Mesenchymal stem cell (in vitro differentiated cells and primary cell): ENCODE data around the gene PRKD1.

Source experiments
- DNase-seq: peaks from one replicate; pipeline ENCODE4 v3.0.0-alpha.2; 2013
- H2AFZ ChIP-seq: one replicate; pipeline ENCODE4 v1.6.1; 2013; ENCODE audit warnings: low read depth, mild to moderate bottlenecking, control low read depth, inconsistent platforms, low read length, moderate library complexity
- H2AK5ac ChIP-seq: 2 replicates; pipeline ENCODE4 v1.6.1; 2013; ENCODE audit warnings: low read length, moderate library complexity, mild to moderate bottlenecking, inconsistent platforms; ENCODE audit not compliant: severe bottlenecking
- H2BK120ac ChIP-seq: one replicate; pipeline ENCODE4 v1.6.1; 2013; ENCODE audit warnings: low read depth, mild to moderate bottlenecking, inconsistent platforms, low read length, moderate library complexity
- H2BK12ac ChIP-seq, 2 experiments: one replicate each; pipeline ENCODE4 v1.6.1; 2013; ENCODE audit warnings: inconsistent platforms in 2 of 2, low read length in 2 of 2, mild to moderate bottlenecking in 2 of 2, moderate library complexity in 2 of 2, control low read depth in 1 of 2
- H2BK15ac ChIP-seq: one replicate; pipeline ENCODE4 v1.6.1; 2013; ENCODE audit warnings: mild to moderate bottlenecking, low read depth, inconsistent platforms; ENCODE audit not compliant: poor library complexity, severe bottlenecking
- H2BK5ac ChIP-seq: 2 replicates; pipeline ENCODE4 v1.6.1; 2013; ENCODE audit warnings: low read depth, mild to moderate bottlenecking, low read length, control low read depth, inconsistent platforms; ENCODE audit not compliant: poor library complexity, severe bottlenecking
- H3K14ac ChIP-seq, 2 experiments: one replicate each; pipeline ENCODE4 v1.6.1; 2013; ENCODE audit warnings: inconsistent platforms in 2 of 2, low read length in 2 of 2, control low read depth in 1 of 2, mild to moderate bottlenecking in 1 of 2, moderate library complexity in 1 of 2
- H3K18ac ChIP-seq, 2 experiments: one replicate each; pipeline ENCODE4 v1.6.1; 2013; ENCODE audit warnings: inconsistent platforms in 2 of 2, low read length in 2 of 2, control low read depth in 1 of 2, low read depth in 1 of 2, mild to moderate bottlenecking in 1 of 2
- H3K23ac ChIP-seq, 2 experiments: one replicate each; pipeline ENCODE4 v1.6.1; 2013; ENCODE audit warnings: inconsistent platforms in 2 of 2, low read length in 2 of 2, mild to moderate bottlenecking in 2 of 2, moderate library complexity in 2 of 2, control low read depth in 1 of 2
- H3K27ac ChIP-seq: 2 replicates; pipeline ENCODE4 v1.5.1; 2013; ENCODE audit warnings: mild to moderate bottlenecking, moderate library complexity, low read length, control low read depth, inconsistent platforms; ENCODE audit not compliant: poor library complexity, severe bottlenecking
- H3K27me3 ChIP-seq, 2 experiments: 2 replicates each; pipeline versions ENCODE4 v1.6.1 to v1.7.0; 2013; ENCODE audit warnings: low read length in 2 of 2, mild to moderate bottlenecking in 2 of 2, moderate library complexity in 2 of 2, control low read depth in 1 of 2, inconsistent platforms in 1 of 2; ENCODE audit not compliant: control insufficient read depth in 1 of 2, insufficient read depth in 1 of 2
- H3K36me3 ChIP-seq, 2 experiments: 2 replicates each; pipeline versions ENCODE4 v1.6.1 to v1.7.0; 2013; ENCODE audit warnings: low read length in 2 of 2, control low read depth in 1 of 2, inconsistent platforms in 1 of 2, low read depth in 1 of 2, mild to moderate bottlenecking in 1 of 2; ENCODE audit not compliant: insufficient read depth in 2 of 2, control insufficient read depth in 1 of 2
- H3K4ac ChIP-seq, 2 experiments: one replicate each; pipeline ENCODE4 v1.6.1; 2013; ENCODE audit warnings: inconsistent platforms in 2 of 2, low read length in 2 of 2, mild to moderate bottlenecking in 2 of 2, moderate library complexity in 2 of 2, control low read depth in 1 of 2, low read depth in 1 of 2
- H3K4me1 ChIP-seq: 2 replicates; pipeline ENCODE4 v1.6.1; 2013; ENCODE audit warnings: low read depth, low read length, control low read depth; ENCODE audit not compliant: control insufficient read depth, insufficient read depth
- H3K4me2 ChIP-seq: 2 replicates; pipeline ENCODE4 v1.6.1; 2013; ENCODE audit warnings: low read length, mild to moderate bottlenecking, inconsistent platforms; ENCODE audit not compliant: poor library complexity, severe bottlenecking
- H3K4me3 ChIP-seq, 2 experiments: 2 replicates each; pipeline versions ENCODE4 v1.5.1 to v1.7.0; 2013; ENCODE audit warnings: low read length in 2 of 2, mild to moderate bottlenecking in 2 of 2, control low read depth in 1 of 2, low read depth in 1 of 2; ENCODE audit not compliant: insufficient read depth in 1 of 2
- H3K79me1 ChIP-seq: replicated peaks from 2 replicates; pipeline ENCODE4 v1.6.1; 2013; ENCODE audit warnings: mild to moderate bottlenecking, control low read depth, low read length, inconsistent platforms; ENCODE audit not compliant: poor library complexity, severe bottlenecking
- H3K9ac ChIP-seq: 2 replicates; pipeline ENCODE4 v1.7.0; 2013; ENCODE audit warnings: mild to moderate bottlenecking, low read length, moderate library complexity
- H3K9me3 ChIP-seq: 2 replicates; pipeline ENCODE4 v1.7.0; 2013; ENCODE audit warnings: mild to moderate bottlenecking, low read length; ENCODE audit not compliant: control insufficient read depth
- H4K8ac ChIP-seq: one replicate; pipeline ENCODE4 v1.6.1; 2013; ENCODE audit warnings: inconsistent platforms, mild to moderate bottlenecking, low read length, moderate library complexity
- H4K91ac ChIP-seq: one replicate; pipeline ENCODE4 v1.6.1; 2013; ENCODE audit warnings: mild to moderate bottlenecking, low read length, inconsistent platforms
- WGBS: methylation state at CpG from one replicate; pipeline ENCODE4 v1.1.7; 2013; ENCODE audit warnings: mixed read lengths; 5-methylcytosine and 5-hydroxymethylcytosine counted together

PRKD1 gene

DNA sequence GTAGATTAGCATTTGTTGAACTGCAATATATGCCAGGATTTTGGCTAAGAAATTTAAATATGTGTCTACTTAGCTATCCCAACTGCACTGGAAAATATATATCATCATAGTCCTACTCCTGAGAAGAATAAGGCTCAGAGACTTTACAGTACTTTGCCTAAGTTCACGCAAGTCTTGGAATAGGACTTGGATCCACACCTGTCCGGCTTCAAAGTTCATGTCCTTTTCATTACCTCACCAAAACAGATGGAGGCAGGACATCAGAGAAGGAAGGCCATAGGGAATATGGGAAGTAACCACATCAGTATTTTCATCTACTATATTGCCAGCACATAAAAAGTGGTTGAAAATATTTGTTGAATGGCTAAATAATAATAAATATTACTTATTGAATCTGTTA is 358.5 kb downstream of the PRKD1 start:
- DNase-seq: no peak

DNA sequence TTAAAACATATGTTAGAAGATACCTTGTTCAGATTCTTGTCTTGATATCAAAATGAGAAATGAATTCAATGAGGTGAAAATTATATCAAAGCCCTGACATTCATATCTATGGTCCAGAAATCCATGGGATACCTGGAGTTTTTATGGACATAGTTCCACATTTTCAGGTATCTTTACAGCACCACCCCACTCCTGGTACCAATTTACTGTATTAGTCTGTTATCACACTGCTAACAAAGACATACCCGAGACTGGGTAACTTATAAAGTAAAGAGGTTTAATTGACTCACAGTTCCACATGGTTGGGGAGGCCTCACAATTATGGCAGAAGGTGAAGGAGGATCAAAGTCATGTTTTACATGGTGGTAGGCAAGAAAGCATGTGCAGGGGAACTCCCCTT is 361.5 kb downstream of the PRKD1 start:
- no CpG with 5 or more reads among the region's 1 CpG for WGBS
- no peak overlapping the region for H3K23ac ChIP-seq
- peaks cover 24% of the 10 kb centered on the region for H3K9me3 ChIP-seq
- no peak overlapping the region for H3K4me2 ChIP-seq
- no peak overlapping the region for H3K4me3 ChIP-seq
- no peaks in the 10 kb centered on the region for H3K4me1 ChIP-seq
- no peaks in the 10 kb centered on the region for H3K27me3 ChIP-seq
- H3K27ac ChIP-seq: no peak overlapping the region
- no peak overlapping the region for H3K4ac ChIP-seq
- DNase-seq: no peak
- no peak overlapping the region for H2BK12ac ChIP-seq
- no peak overlapping the region for H2BK5ac ChIP-seq
- no peak overlapping the region for H3K14ac ChIP-seq
- no peak overlapping the region for H2BK120ac ChIP-seq
- H3K36me3 ChIP-seq: no peaks in the 10 kb centered on the region
- no peak overlapping the region for H3K9ac ChIP-seq
- H4K91ac ChIP-seq: no peak overlapping the region
- no peak overlapping the region for H4K8ac ChIP-seq
- H2AK5ac ChIP-seq: no peak overlapping the region
- H2AFZ ChIP-seq: no peak overlapping the region
- H2BK15ac ChIP-seq: no peak overlapping the region
- H3K18ac ChIP-seq: no peak overlapping the region
- no peaks in the 10 kb centered on the region for H3K79me1 ChIP-seq

More for the DNA sequence above, 358.5 kb downstream of the PRKD1 start:
- H3K79me1 ChIP-seq: no peaks in the 10 kb centered on the region
- no peak overlapping the region for H4K91ac ChIP-seq
- no peak overlapping the region for H2AFZ ChIP-seq
- H3K27ac ChIP-seq: no peak overlapping the region
- no peak overlapping the region for H4K8ac ChIP-seq
- WGBS: 86% methylated on average over 1 of the region's 2 CpGs
- H3K23ac ChIP-seq: no peak overlapping the region
- no peak overlapping the region for H3K4me3 ChIP-seq
- H3K18ac ChIP-seq: no peak overlapping the region
- H3K27me3 ChIP-seq: no peaks in the 10 kb centered on the region
- no peaks in the 10 kb centered on the region for H3K36me3 ChIP-seq
- H3K4ac ChIP-seq: no peak overlapping the region
- no peak overlapping the region for H2BK120ac ChIP-seq
- no peak overlapping the region for H2BK15ac ChIP-seq
- peaks cover 31% of the 10 kb centered on the region for H3K9me3 ChIP-seq
- no peak overlapping the region for H3K9ac ChIP-seq
- H2BK5ac ChIP-seq: no peak overlapping the region
- H3K4me2 ChIP-seq: no peak overlapping the region
- no peak overlapping the region for H3K14ac ChIP-seq
- H2AK5ac ChIP-seq: no peak overlapping the region
- H3K4me1 ChIP-seq: no peaks in the 10 kb centered on the region
- H2BK12ac ChIP-seq: no peak overlapping the region

DNA sequence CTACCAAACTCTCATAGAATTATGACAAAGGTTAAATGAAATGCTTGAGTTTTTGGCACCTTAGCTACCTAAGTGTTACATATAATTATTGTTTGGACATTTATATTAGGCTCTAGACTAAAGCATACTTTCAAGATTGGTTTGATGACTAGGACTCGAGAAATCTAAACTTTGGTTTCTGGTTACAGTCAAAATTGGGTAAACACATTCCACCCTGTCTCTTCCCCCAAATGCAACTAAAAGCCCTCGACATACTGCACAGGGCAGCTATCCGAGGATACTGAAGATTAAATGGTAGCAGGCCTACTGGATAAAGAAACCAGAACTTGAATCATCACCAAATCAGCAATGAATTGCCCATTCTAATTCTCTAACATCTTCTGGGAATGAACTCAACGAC is 369.1 kb downstream of the PRKD1 start:
- 77% methylated on average over 4 of the region's 4 CpGs for WGBS
- H3K4ac ChIP-seq: no peak overlapping the region

GRCh38 chr14:29554335-29554734 is 373.3 kb downstream of the PRKD1 start:
- no peak overlapping the region for H3K27ac ChIP-seq
- WGBS: 100% methylated on average over 1 of the region's 3 CpGs

More for the DNA sequence above, 369.1 kb downstream of the PRKD1 start:
- Histone ChIP-seq H2AK5ac (no peak overlapping the region), H4K91ac (no peak overlapping the region), H3K18ac (no peak overlapping the region), H2BK15ac (no peak overlapping the region), H3K14ac (no peak overlapping the region), H2BK5ac (no peak overlapping the region), H3K36me3 (no peaks in the 10 kb centered on the region), H3K23ac (no peak overlapping the region), H2AFZ (no peak overlapping the region), H2BK12ac (no peak overlapping the region), H4K8ac (no peak overlapping the region), H3K27me3 (no peaks in the 10 kb centered on the region), H3K79me1 (no peaks in the 10 kb centered on the region), H3K4me1 (no peaks in the 10 kb centered on the region), H3K4me2 (no peak overlapping the region), H3K9ac (no peak overlapping the region), H3K9me3 (no peaks in the 10 kb centered on the region), H3K27ac (no peak overlapping the region), H2BK120ac (no peak overlapping the region), H3K4me3 (no peak overlapping the region)
- DNase-seq: peak; percentile 33

More at GRCh38 chr14:29554335-29554734, 373.3 kb downstream of the PRKD1 start:
- H3K14ac ChIP-seq: no peak overlapping the region
- H4K8ac ChIP-seq: no peak overlapping the region
- H4K91ac ChIP-seq: no peak overlapping the region
- H3K79me1 ChIP-seq: no peaks in the 10 kb centered on the region
- H3K4me1 ChIP-seq: no peaks in the 10 kb centered on the region
- H2AFZ ChIP-seq: no peak overlapping the region
- no peak overlapping the region for H3K18ac ChIP-seq
- H2BK5ac ChIP-seq: no peak overlapping the region
- no peak overlapping the region for H3K4me3 ChIP-seq
- H3K23ac ChIP-seq: no peak overlapping the region
- H2BK15ac ChIP-seq: no peak overlapping the region
- H3K9ac ChIP-seq: no peak overlapping the region
- H3K4me2 ChIP-seq: no peak overlapping the region
- H3K27me3 ChIP-seq: no peaks in the 10 kb centered on the region
- no peaks in the 10 kb centered on the region for H3K36me3 ChIP-seq
- no peaks in the 10 kb centered on the region for H3K9me3 ChIP-seq
- no peak overlapping the region for H2BK120ac ChIP-seq
- DNase-seq: no peak
- H2AK5ac ChIP-seq: no peak overlapping the region
- H2BK12ac ChIP-seq: no peak overlapping the region
- H3K4ac ChIP-seq: no peak overlapping the region
